GM19023 (cell line): Measurements from ENCODE around the gene AKR1B1.

ENCODE experiments used
- ATAC-seq: cut with Tn5 transposase; IDR thresholded peaks from one replicate; pipeline ENCODE4 v1.9.1; 2021; ENCODE audit warnings: mild to moderate bottlenecking, moderate library complexity; ENCODE audit not compliant: unreplicated experiment

AKR1B1 gene

GRCh38 chr7:134470864-134471263 is 12.0 kb upstream of the AKR1B1 start:
- no peak for ATAC-seq

GRCh38 chr7:134469622-134470021 is 10.7 kb upstream of the AKR1B1 start:
- no peak for ATAC-seq

GRCh38 chr7:134468475-134468874 is 9.6 kb upstream of the AKR1B1 start:
- ATAC-seq: no peak

GRCh38 chr7:134468054-134468453 is 9.2 kb upstream of the AKR1B1 start:
- no peak for ATAC-seq

GRCh38 chr7:134465491-134465890 is 6.6 kb upstream of the AKR1B1 start:
- no peak for ATAC-seq

- no peak for ATAC-seq
Measured at GRCh38 chr7:134464496-134464895, 5.6 kb upstream of the AKR1B1 start.

- ATAC-seq: no peak
Measured at GRCh38 chr7:134463751-134464150, 4.9 kb upstream of the AKR1B1 start.

GRCh38 chr7:134462337-134462925 is 3.5 kb upstream of the AKR1B1 start:
- ATAC-seq: no peak

GRCh38 chr7:134461916-134462315 is 3.0 kb upstream of the AKR1B1 start:
- ATAC-seq: no peak

GRCh38 chr7:134459981-134460380 is 1.1 kb upstream of the AKR1B1 start:
- ATAC-seq: no peak

GRCh38 chr7:134458341-134458805 is 527 bp downstream of the AKR1B1 start:
- ATAC-seq: peak; percentile 56

GRCh38 chr7:134457210-134457609 is 1.7 kb downstream of the AKR1B1 start:
- ATAC-seq: no peak

- ATAC-seq: no peak
Measured at GRCh38 chr7:134454277-134454676, 4.6 kb downstream of the AKR1B1 start.

GRCh38 chr7:134453518-134453917 is 5.4 kb downstream of the AKR1B1 start:
- no peak for ATAC-seq

GRCh38 chr7:134452991-134453473 is 5.9 kb downstream of the AKR1B1 start:
- ATAC-seq: no peak

- ATAC-seq: no peak
Measured at GRCh38 chr7:134452419-134452838, 6.5 kb downstream of the AKR1B1 start.

- ATAC-seq: no peak
Measured at GRCh38 chr7:134451656-134452055, 7.2 kb downstream of the AKR1B1 start.

GRCh38 chr7:134450294-134451000 is 8.5 kb downstream of the AKR1B1 start:
- ATAC-seq: no peak

- no peak for ATAC-seq
Measured at GRCh38 chr7:134449680-134450079, 9.2 kb downstream of the AKR1B1 start.

GRCh38 chr7:134448356-134449229 is 10.3 kb downstream of the AKR1B1 start:
- no peak for ATAC-seq

GRCh38 chr7:134447383-134447782 is 11.5 kb downstream of the AKR1B1 start:
- ATAC-seq: no peak
